CD4-positive, alpha-beta T cell treated with Interleukin-17A for 1 hour (primary cell): ENCODE data around the gene PIGH.
A peak's percentile ranks its signal among the peaks of the same experiment; 100 is the strongest.
"Not testable (repeated sequence)": the region's sequence is repeated elsewhere in the genome, so short reads cannot be mapped to it uniquely, and the experiment has no call there.

Experiments
- DNase-seq: peaks from one replicate; pipeline ENCODE4 v3.0.0-alpha.2; 2020

Gene PIGH

GRCh38 chr14:67599698-67600561, at the start of gene PIGH:
PIGH (minus strand) TSS chr14:67600268; CDS start chr14:67600203, 65 bp downstream.
- DNase-seq = peak; percentile 95

- no peak for DNase-seq
These were observed 46.1 kb upstream of the PIGH start for GRCh38 chr14:67646131-67646530.

GRCh38 chr14:67645414-67645813, 45.3 kb upstream of the PIGH start:
- no peak for DNase-seq

- DNase-seq = no peak
These were observed 44.4 kb upstream of the PIGH start for GRCh38 chr14:67644428-67644827.

GRCh38 chr14:67643713-67644112, 43.6 kb upstream of the PIGH start:
- DNase-seq = no peak

GRCh38 chr14:67641902-67642749, 42.1 kb upstream of the PIGH start:
- DNase-seq = no peak

GRCh38 chr14:67641480-67641879, 41.4 kb upstream of the PIGH start:
- no peak for DNase-seq

GRCh38 chr14:67638642-67639041, 38.6 kb upstream of the PIGH start:
- DNase-seq = no peak

- no peak for DNase-seq
These were observed 36.4 kb upstream of the PIGH start for GRCh38 chr14:67636361-67636919.

GRCh38 chr14:67633451-67634147, 33.5 kb upstream of the PIGH start:
- DNase-seq = no peak

GRCh38 chr14:67630938-67631337, 30.9 kb upstream of the PIGH start:
- DNase-seq = no peak

- DNase-seq = no peak
These were observed 30.1 kb upstream of the PIGH start for GRCh38 chr14:67630186-67630585.

- no peak for DNase-seq
These were observed 27.5 kb upstream of the PIGH start for GRCh38 chr14:67627519-67627918.

- not testable (repeated sequence) for DNase-seq
These were observed 26.1 kb upstream of the PIGH start for GRCh38 chr14:67626131-67626530.

- no peak for DNase-seq
These were observed 23.0 kb upstream of the PIGH start for GRCh38 chr14:67623114-67623513.

- no peak for DNase-seq
These were observed 22.6 kb upstream of the PIGH start for GRCh38 chr14:67622675-67623074.

GRCh38 chr14:67620217-67620785, 20.2 kb upstream of the PIGH start:
- no peak for DNase-seq

GRCh38 chr14:67619446-67620216, 19.6 kb upstream of the PIGH start, which contains the start of gene ARG2:
ARG2 (plus strand) TSS chr14:67619920; CDS start chr14:67619978, 58 bp downstream.
- peak; percentile 97 for DNase-seq

- peak; percentile 90 for DNase-seq
These were observed 18.6 kb upstream of the PIGH start for GRCh38 chr14:67618617-67619063.

GRCh38 chr14:67610491-67610890, 10.4 kb upstream of the PIGH start:
- DNase-seq = no peak

- no peak for DNase-seq
These were observed 9.7 kb upstream of the PIGH start for GRCh38 chr14:67609642-67610310.
